ENCODE results near the gene GNB2. TPM values are rescaled to one million over a fixed set of nuclear protein-coding genes. Genes with fewer than 3 reads are reported as not detected.
"Not testable (repeated sequence)": the region's sequence is repeated elsewhere in the genome, so short reads cannot be mapped to it uniquely, and the experiment has no call there.

Gene GNB2
- total RNA-seq, 4 donors from 2014 or later: 150 to 229 (median 218) TPM

DNA sequence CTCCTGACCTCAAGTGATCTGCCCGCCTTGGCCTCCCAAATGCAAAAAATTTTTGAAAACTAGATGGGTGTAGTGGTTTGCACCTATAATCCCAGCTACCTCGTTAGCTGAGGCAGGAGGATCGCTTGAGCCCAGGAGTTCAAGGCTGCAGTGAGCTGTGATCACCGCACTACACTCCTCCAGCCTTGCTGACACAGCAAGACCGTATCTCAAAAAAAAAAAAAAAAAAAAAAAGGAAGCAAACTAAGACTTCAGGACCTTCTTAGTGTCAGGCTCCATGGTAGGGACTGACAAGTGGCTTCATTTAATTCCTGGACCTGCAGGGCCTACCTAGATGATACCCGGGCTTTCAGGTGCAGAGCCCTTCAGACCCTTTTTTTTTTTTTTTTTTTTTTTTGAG, 34.9 kb downstream of the GNB2 start:
- Histone ChIP-seq H3K36me3 (peaks cover 0 to 9% (median 9%) of the 10 kb centered on the region in 4 donors), H3K27me3 (no peaks in the 10 kb centered on the region), H3K4me3 (no peak overlapping the region), H3K4me1 (peaks cover 16 to 26% (median 23%) of the 10 kb centered on the region in 4 donors), H3K27ac (replicated peaks in 1 of 4) (no peak overlapping the region), H3K9me3 (no peaks in the 10 kb centered on the region)
- WGBS: 87% methylated on average over 6 of the region's 6 CpGs
- no peak for DNase-seq (ENCODE audit: extremely low spot score)
- intact Hi-C loops (cut with DNase I): loop anchor here (5.0 to 10.0 kb wide), 2 partner anchors 144 to 176 kb away; partner anchors contain the start of genes SLC12A9 and UFSP1
- TF ChIP-seq POLR2AphosphoS5 (IDR thresholded peaks at IDR 0.05) (no peak), EP300 (IDR thresholded peaks at IDR 0.05) (no peak)
- TF ChIP-seq, protein P1, sequence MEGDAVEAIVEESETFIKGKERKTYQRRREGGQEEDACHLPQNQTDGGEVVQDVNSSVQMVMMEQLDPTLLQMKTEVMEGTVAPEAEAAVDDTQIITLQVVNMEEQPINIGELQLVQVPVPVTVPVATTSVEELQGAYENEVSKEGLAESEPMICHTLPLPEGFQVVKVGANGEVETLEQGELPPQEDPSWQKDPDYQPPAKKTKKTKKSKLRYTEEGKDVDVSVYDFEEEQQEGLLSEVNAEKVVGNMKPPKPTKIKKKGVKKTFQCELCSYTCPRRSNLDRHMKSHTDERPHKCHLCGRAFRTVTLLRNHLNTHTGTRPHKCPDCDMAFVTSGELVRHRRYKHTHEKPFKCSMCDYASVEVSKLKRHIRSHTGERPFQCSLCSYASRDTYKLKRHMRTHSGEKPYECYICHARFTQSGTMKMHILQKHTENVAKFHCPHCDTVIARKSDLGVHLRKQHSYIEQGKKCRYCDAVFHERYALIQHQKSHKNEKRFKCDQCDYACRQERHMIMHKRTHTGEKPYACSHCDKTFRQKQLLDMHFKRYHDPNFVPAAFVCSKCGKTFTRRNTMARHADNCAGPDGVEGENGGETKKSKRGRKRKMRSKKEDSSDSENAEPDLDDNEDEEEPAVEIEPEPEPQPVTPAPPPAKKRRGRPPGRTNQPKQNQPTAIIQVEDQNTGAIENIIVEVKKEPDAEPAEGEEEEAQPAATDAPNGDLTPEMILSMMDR (IDR thresholded peaks at IDR 0.05): no peak

DNA sequence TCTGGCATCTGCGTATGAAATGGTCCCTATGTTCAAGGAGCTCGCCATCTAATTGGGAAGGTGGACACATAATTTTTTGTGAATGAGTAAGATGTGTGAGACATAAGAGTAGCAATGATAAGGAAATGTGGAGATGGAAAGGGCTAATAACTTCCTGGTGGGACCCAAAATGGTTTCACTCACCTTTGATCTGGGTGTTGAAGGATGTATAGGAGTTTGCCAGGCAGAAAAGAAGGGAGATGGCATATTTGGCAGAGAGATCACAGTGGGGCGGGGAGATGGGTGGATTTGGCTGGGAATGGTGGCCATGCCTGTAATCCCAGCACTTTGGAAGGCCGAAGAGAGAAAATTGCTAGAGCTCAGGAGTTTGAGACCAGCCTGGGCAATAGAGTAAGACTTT, 36.9 kb downstream of the GNB2 start:
- H3K4me1 ChIP-seq: peaks cover 11 to 18% (median 15%) of the 10 kb centered on the region in 4 donors
- no peak overlapping the region for H3K27ac ChIP-seq (replicated peaks in 1 of 4)
- intact Hi-C loops (cut with DNase I): no loop called here
- H3K9me3 ChIP-seq: no peaks in the 10 kb centered on the region
- no peak for DNase-seq (ENCODE audit: extremely low spot score)
- H3K36me3 ChIP-seq: peaks cover 0 to 9% (median 9%) of the 10 kb centered on the region in 4 donors
- TF ChIP-seq POLR2A (IDR thresholded peaks at IDR 0.05; ENCODE audit: low read depth) (no peak), POLR2AphosphoS5 (IDR thresholded peaks at IDR 0.05) (no peak), EP300 (IDR thresholded peaks at IDR 0.05) (no peak)
- TF ChIP-seq, protein P1 (IDR thresholded peaks at IDR 0.05): no peak
- 98% methylated on average over 4 of the region's 4 CpGs for WGBS
- no peak overlapping the region for H3K4me3 ChIP-seq
- H3K27me3 ChIP-seq: no peaks in the 10 kb centered on the region

DNA sequence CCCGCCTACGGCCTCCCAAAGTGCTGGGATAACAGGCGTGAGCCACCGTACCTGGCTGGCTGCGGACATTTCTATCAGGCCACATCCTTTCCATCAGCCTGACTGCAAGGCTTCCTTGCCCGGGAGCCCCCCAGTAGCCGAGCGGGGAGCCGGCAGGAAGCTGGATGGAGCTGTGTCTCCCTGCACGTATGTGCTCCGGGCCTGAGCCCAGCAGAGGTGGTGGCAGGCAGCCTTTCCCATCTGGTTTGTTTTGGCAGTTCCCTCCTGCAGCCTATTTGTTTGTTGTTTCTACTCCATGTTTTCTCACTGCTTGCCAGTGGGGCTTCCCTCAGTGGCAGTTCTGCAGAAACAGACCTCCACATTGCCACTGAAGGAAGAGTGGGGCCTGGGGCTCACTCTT, 37.8 kb downstream of the GNB2 start:
- Histone ChIP-seq H3K4me3 (no peak overlapping the region), H3K36me3 (peaks cover 0 to 9% (median 9%) of the 10 kb centered on the region in 4 donors), H3K9me3 (no peaks in the 10 kb centered on the region), H3K27ac (replicated peaks in 1 of 4) (no peak overlapping the region), H3K4me1 (peaks cover 11 to 17% (median 14%) of the 10 kb centered on the region in 4 donors), H3K27me3 (peaks cover 0 to 1% (median 0%) of the 10 kb centered on the region in 4 donors)
- TF ChIP-seq POLR2AphosphoS5 (IDR thresholded peaks at IDR 0.05) (no peak), EP300 (IDR thresholded peaks at IDR 0.05) (no peak), POLR2A (IDR thresholded peaks at IDR 0.05; ENCODE audit: low read depth) (no peak)
- TF ChIP-seq, protein P1 (IDR thresholded peaks at IDR 0.05): no peak
- WGBS: 78% methylated on average over 11 of the region's 11 CpGs
- no peak for DNase-seq (ENCODE audit: extremely low spot score)
- intact Hi-C loops (cut with DNase I): no loop called here

DNA sequence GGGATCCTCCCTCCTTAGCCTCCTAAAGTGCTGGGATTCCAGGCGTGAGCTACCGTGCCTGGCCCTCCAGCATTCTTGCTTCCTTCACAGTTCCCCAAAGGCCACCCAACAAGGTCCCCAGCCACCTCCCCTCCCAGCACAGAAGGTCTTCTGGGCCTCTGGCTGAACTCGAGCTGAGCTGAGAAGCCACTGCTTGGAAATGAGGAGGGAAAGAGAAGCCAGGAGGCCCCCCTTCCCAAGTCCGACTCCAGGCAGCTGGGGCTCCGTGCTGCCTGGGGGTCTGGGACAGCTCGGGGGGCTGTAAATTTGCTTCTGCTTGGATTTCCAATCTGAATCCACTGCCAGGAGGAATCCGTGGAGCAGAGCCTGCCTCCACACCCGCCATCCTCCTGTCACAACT, 41.2 kb downstream of the GNB2 start:
- TF ChIP-seq POLR2A (IDR thresholded peaks at IDR 0.05; ENCODE audit: low read depth) (no peak), POLR2AphosphoS5 (IDR thresholded peaks at IDR 0.05) (no peak), EP300 (IDR thresholded peaks at IDR 0.05) (no peak)
- TF ChIP-seq, protein P1 (IDR thresholded peaks at IDR 0.05): no peak
- no peak overlapping the region for H3K27ac ChIP-seq (replicated peaks in 1 of 4)
- intact Hi-C loops (cut with DNase I): no loop called here
- peaks cover 0 to 16% (median 3%) of the 10 kb centered on the region in 4 donors for H3K27me3 ChIP-seq
- 62% methylated on average over 8 of the region's 8 CpGs for WGBS
- no peaks in the 10 kb centered on the region for H3K36me3 ChIP-seq
- no peaks in the 10 kb centered on the region for H3K4me1 ChIP-seq
- H3K9me3 ChIP-seq: no peaks in the 10 kb centered on the region
- no peak for DNase-seq (ENCODE audit: extremely low spot score)
- H3K4me3 ChIP-seq: no peak overlapping the region

DNA sequence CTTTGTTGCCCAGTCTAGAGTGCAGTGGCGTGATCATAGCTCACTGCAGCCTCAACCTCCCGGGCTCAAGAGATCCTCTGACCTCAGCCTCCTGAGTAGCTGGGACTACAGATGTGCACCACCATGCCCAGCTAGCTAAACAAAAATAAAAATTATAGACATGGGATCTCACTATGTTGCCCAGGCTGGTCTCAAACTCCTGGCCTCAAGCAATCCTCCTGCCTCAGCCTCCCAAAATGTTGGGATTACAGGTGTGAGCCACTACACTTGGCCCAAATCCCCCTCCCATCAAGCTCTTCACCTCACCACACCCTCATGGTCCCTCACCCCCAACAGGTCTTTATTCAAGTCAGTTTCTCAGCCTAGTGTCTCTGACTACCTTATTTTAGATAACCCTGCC, 43.5 kb downstream of the GNB2 start:
- H3K9me3 ChIP-seq: not testable (repeated sequence)

More for the DNA sequence above, 43.5 kb downstream of the GNB2 start:
- intact Hi-C loops (cut with DNase I); H3K36me3 ChIP-seq; H3K4me3 ChIP-seq; DNase-seq (ENCODE audit: extremely low spot score); H3K27ac ChIP-seq (replicated peaks in 1 of 4): not testable (repeated sequence)
- peaks cover 0 to 39% (median 21%) of the 10 kb centered on the region in 4 donors for H3K27me3 ChIP-seq
- H3K4me1 ChIP-seq: peaks cover 6 to 12% (median 10%) of the 10 kb centered on the region in 4 donors
- WGBS: 100% methylated on average over 2 of the region's 2 CpGs
